Activated CD4-positive, CD25-positive, alpha-beta regulatory T cell treated with anti-CD3 and anti-CD28 coated beads, Interleukin-2, amount 50 U/mL, for 16 hours (primary cell): Measurements from ENCODE around the gene CACNA1C.
"Not testable (repeated sequence)": the region's sequence is repeated elsewhere in the genome, so short reads cannot be mapped to it uniquely, and the experiment has no call there.

Experiments
- DNase-seq: peaks from one replicate; pipeline ENCODE4 v3.0.0-alpha.2; 2020; ENCODE audit warnings: low read depth, low spot score

CACNA1C gene

DNA sequence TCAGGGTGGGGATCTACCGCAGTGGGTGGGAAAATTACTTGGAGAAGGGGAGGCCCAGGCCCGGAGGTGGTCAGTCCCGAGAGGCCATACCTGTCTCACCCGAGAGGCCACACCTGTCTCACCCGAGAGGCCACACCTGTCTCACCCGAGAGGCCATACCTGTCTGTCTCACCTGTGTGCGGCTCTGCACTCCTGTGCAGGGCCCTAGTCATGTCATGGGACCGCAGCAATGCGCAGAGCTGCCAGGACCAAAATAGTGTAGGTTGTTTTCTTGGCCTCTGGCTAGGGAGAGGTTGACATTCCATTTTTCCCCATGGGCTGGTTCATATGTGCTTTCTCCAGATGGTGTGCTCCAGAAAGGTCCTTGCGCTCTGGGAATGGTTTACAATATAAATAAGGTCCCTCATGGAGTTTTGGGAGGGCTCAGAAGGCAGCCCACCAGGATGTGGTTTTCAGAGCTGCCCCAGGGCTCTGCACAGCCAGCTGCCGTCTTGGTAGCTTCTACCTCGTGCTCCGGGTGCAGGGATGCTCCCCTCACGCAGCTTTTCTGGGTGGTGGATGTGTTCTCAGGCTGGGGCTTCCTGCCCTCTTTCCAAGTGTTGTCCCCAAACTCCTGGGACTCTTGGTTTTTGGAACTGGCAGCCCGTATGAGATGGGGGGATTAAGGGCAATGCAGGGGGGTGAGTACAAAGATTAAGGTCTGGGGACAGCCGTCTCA, 58.2 kb downstream of the CACNA1C start:
- no peak for DNase-seq

DNA sequence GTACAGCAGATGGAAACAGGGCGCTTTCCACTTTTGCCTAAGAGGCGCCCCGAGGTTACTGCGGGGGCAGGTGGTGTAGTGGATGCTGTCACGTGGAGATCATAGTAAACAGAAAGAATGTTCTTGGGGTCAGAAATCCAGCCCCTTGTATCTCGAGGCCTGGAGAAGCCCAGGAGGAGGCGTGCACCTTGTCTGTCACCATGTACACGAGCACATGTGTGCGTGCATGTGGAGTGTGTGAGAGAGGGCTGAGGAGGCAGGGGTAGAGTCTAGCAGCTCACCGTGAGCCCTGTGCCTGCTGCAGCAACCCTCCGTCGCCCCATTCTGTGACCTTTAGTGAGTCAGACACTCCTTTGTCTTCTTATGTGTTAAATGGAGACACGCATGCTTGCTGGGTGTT, 59.0 kb downstream of the CACNA1C start:
- DNase-seq, result no peak

GRCh38 chr12:2112401-2112800, 59.6 kb downstream of the CACNA1C start:
- no peak for DNase-seq

GRCh38 chr12:2113119-2113912, 60.5 kb downstream of the CACNA1C start:
- DNase-seq, result no peak

DNA sequence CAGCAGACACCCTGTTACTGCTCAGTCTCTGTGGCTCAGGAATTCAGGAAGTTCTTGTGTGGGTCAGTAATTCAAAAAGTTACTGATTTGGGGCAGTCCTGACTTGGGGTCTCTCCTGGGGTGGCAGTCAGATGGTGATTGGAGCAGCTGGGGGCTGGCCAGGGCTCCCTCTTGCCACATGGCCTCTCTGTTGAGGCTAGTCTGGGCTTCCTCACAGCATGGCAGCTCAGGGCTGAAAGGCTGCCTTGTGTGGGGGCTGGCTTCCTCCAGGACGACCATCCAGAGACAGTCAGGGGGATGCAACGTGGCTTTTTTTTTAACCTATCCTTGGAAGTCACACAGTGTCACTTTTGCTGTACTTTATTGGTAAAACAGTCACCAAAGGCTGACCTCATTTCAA, 61.3 kb downstream of the CACNA1C start:
- no peak for DNase-seq

- no peak for DNase-seq
Observed at GRCh38 chr12:2115101-2115845, 62.5 kb downstream of the CACNA1C start.

- no peak for DNase-seq
Observed at GRCh38 chr12:2117541-2117940, 64.8 kb downstream of the CACNA1C start.

GRCh38 chr12:2118061-2118460, 65.3 kb downstream of the CACNA1C start:
- no peak for DNase-seq

- DNase-seq, result no peak
Observed at GRCh38 chr12:2118481-2119255, 65.9 kb downstream of the CACNA1C start.

GRCh38 chr12:2119266-2119665, 66.5 kb downstream of the CACNA1C start:
- no peak for DNase-seq

DNA sequence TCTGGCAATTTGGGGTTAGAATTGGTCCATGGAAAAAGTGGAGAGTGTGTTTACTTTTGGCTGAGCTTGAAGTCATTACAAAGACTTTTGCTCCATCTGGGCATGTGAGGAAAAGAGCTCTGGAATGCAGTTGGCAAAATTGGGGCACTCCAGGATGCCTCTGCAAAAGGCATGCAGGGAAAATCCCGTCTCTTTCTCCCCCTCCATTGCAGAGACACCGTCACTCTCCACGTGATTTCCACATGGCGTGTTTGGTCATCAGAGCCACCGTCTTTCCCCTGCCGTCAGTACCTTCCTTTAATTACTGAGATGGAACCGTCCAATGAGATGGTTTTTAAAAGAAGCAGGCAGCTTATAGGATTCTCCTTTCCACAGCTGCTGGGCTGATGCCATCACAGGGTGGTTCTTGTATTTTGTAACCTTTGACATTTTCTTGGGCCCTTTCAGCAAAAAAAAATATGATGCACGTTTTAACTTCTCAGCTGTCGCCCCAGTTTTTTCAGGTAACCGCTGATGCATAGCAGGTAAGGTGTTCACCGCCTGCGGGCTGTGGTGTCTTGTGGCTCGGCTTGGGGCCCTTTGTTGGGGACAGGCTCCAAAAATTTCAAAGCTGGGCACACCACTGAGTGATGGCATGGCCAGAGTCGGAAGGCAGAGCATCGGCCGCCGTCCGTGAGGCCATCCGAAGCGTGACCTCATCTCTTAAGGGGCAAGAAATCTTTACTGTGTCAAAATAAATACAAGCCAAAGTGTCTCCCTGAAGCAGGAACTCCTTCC, 68.4 kb downstream of the CACNA1C start:
- DNase-seq, result no peak

- no peak for DNase-seq
Observed at GRCh38 chr12:2124466-2125023, 71.8 kb downstream of the CACNA1C start.

DNA sequence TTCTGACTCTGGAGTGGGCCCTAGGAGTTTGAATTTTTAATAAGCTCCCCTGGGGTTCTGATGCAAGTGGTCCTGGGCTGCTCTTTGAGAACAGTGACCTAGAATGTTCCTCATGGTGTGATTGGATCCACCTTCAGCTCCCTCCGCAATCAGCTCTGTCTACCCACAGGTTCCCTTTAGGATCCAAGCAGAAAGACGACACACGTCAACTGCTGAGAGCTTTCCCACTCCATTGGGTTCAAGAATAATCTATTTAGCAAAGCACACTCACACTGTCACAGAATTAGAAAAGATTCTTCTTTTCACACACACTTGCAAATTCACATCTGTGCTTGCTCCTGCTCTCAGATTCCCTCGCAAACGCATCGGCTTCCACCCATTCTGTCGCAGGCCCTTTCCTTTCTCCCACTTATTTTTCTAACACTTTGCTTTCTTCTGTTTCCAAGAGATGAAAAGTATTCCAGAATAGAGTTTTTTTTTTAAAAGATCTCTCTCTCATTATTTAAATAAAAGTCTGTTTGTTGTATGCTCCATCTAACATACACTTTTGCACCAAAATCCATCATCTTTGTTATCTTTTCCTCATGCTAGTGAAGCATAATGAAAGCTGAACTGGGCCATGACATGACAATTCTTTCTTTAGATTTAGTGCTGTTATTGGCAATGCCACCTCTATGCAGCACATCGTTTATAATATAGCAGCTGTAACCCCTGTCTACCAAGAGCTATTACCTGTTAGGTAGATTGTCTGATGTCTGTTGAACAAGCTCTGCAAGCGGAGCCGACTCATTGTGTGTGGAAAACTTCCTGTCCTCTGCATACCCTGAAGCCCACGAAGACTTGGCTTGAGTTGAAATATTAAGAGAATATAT, 73.1 kb downstream of the CACNA1C start:
- DNase-seq, result no peak

- no peak for DNase-seq
Observed at GRCh38 chr12:2126676-2127406, 74.1 kb downstream of the CACNA1C start.

GRCh38 chr12:2129076-2129475, 76.3 kb downstream of the CACNA1C start:
- no peak for DNase-seq

GRCh38 chr12:2135661-2136418, 83.1 kb downstream of the CACNA1C start:
- DNase-seq, result not testable (repeated sequence)

DNA sequence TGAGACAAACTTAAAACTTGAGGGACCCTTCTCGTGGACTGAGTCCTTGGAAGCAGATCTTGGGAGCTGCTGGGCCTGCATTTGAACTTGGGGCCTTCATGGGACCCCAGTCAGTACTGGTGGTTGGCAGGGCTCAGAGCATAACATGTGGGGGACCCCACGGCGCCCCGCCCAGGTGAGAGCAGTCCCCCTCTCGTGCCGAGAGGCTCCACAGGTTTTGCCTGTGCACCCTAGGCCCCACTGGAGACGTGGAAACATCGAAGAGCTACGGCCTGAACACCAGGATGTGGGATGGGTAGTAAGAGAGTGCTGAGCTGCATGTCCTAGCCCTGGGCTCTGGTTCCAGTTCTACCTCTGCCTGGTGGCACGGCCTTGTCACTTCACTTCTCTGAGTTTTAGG, 84.1 kb downstream of the CACNA1C start:
- no peak for DNase-seq

- no peak for DNase-seq
Observed at GRCh38 chr12:2137711-2138110, 84.9 kb downstream of the CACNA1C start.
